ENCODE data around the gene PEX5.
"Not testable (repeated sequence)": the region's sequence is repeated elsewhere in the genome, so short reads cannot be mapped to it uniquely, and the experiment has no call there.

The PEX5 gene

DNA sequence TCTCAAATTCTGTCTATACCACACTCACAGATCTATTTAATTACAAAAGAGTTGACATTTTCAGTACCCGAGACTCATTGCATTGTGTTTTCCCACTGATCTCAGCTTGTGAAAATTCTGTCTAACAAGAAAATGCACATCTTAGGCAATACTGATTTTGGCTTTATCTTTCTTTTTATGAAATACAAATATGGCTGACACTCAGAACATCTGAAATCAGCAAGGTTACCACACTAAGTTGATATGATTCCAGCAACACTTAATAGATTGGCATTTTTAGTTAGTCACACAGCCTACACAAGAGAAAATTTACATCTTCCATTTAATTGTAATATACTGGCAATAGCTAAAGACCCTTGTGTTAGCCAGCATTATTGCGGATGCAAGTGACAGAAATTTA lies 40.3 kb downstream of the PEX5 start:
- peaks cover 12% of the 10 kb centered on the region for H3K27me3 ChIP-seq (ENCODE audit: insufficient read depth, low read depth, severe bottlenecking)
- no peak for DNase-seq
- H3K27ac ChIP-seq, result no peak overlapping the region
- no peaks in the 10 kb centered on the region for H3K36me3 ChIP-seq
- H3K9me3 ChIP-seq (ENCODE audit: severe bottlenecking), result no peaks in the 10 kb centered on the region
- TF ChIP-seq CTCF (IDR thresholded peaks at IDR 0.05; ENCODE audit: low read depth, low read length), result no peak
- H3K4me3 ChIP-seq (ENCODE audit: low read depth, low read length), result no peak overlapping the region

DNA sequence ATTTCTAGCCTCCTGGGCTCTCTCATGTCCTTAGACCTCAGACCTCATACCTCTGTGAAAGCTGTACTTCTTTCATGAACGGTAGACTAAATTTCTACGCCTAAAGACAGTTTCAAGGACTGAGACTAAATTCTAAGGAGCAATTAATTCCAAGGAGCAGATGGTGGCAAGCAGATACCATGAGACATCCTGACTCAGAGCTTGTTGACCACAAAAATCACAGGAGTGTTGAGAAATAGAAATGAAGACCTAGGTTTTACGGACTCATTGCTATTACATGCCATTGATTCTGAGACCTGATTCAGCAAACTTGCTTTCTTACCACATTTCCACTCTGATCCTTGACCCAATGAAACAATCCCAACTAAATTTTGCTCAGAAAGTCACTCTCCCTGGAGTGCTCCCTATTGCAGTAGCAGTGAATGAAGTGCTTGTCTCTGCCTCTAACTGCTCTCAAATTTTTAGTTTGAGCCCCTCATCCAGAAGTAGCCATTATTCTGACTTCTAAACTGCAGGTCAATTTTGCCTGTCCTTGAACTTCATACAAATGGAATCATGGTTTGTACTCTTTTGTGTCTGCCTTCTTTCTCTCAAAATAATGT lies 52.0 kb downstream of the PEX5 start:
- H3K9me3 ChIP-seq (ENCODE audit: severe bottlenecking), result no peaks in the 10 kb centered on the region
- peaks cover 11% of the 10 kb centered on the region for H3K27me3 ChIP-seq (ENCODE audit: insufficient read depth, low read depth, severe bottlenecking)
- no peak for DNase-seq
- H3K27ac ChIP-seq, result no peak overlapping the region
- H3K36me3 ChIP-seq, result no peaks in the 10 kb centered on the region
- no peak overlapping the region for H3K4me3 ChIP-seq (ENCODE audit: low read depth, low read length)
- TF ChIP-seq CTCF (IDR thresholded peaks at IDR 0.05; ENCODE audit: low read depth, low read length), result no peak

GRCh38 chr12:7242176-7243101 lies 53.0 kb downstream of the PEX5 start:
- Histone ChIP-seq H3K4me3 (ENCODE audit: low read depth, low read length) (no peak overlapping the region), H3K9me3 (ENCODE audit: severe bottlenecking) (no peaks in the 10 kb centered on the region), H3K27ac (no peak overlapping the region), H3K36me3 (no peaks in the 10 kb centered on the region), H3K27me3 (ENCODE audit: insufficient read depth, low read depth, severe bottlenecking) (peaks cover 8% of the 10 kb centered on the region)
- no peak for DNase-seq
- TF ChIP-seq CTCF (IDR thresholded peaks at IDR 0.05; ENCODE audit: low read depth, low read length), result no peak

GRCh38 chr12:7251328-7251996 lies 62.0 kb downstream of the PEX5 start:
- H3K36me3 ChIP-seq; H3K27ac ChIP-seq; H3K4me3 ChIP-seq (ENCODE audit: low read depth, low read length); H3K9me3 ChIP-seq (ENCODE audit: severe bottlenecking); H3K27me3 ChIP-seq (ENCODE audit: insufficient read depth, low read depth, severe bottlenecking); DNase-seq: not testable (repeated sequence)

GRCh38 chr12:7259060-7259459 lies 69.6 kb downstream of the PEX5 start:
- no peaks in the 10 kb centered on the region for H3K36me3 ChIP-seq
- no peak overlapping the region for H3K4me3 ChIP-seq (ENCODE audit: low read depth, low read length)
- no peak for DNase-seq
- peaks cover 15% of the 10 kb centered on the region for H3K27me3 ChIP-seq (ENCODE audit: insufficient read depth, low read depth, severe bottlenecking)
- TF ChIP-seq CTCF (IDR thresholded peaks at IDR 0.05; ENCODE audit: low read depth, low read length), result no peak
- H3K9me3 ChIP-seq (ENCODE audit: severe bottlenecking), result no peaks in the 10 kb centered on the region
- H3K27ac ChIP-seq, result no peak overlapping the region

Data from WERI-Rb-1 (cell line).